Heart right ventricle (tissue), 16 donors: Measurements from ENCODE around the gene TTLL12. TPM values are rescaled to one million over a fixed set of nuclear protein-coding genes. Genes with fewer than 3 reads are reported as not detected.
A peak's percentile ranks its signal among the peaks of the same experiment; 100 is the strongest.

Source experiments
- ATAC-seq, 8 donors: fragments of 200-7000 bp; cut with Tn5 transposase; one replicate each; pipeline ENCODE4 v1.9.1; 2020; ENCODE audit warnings: mild to moderate bottlenecking in 8 of 8, moderate library complexity in 8 of 8, moderate number of reproducible peaks in 1 of 8
- DNase-seq, 2 donors: peaks; one replicate each; pipeline ENCODE4 v3.0.0-alpha.2; 2020
- H3K27ac ChIP-seq, 10 donors: fragments of 200-600 bp; sonication (generic) in 2 of 10; one replicate each; pipeline versions ENCODE4 v1.5.0 to v1.8.0; 2020 to 2022; ENCODE audit warnings: mild to moderate bottlenecking in 3 of 10
- H3K27me3 ChIP-seq, 7 donors: fragments of 200-600 bp; one replicate each; pipeline ENCODE4 v1.8.0; 2021 to 2022; ENCODE audit warnings: mild to moderate bottlenecking in 2 of 7
- H3K36me3 ChIP-seq, 9 donors: fragments of 200-600 bp; sonication (generic) in 1 of 9; one replicate each; pipeline versions ENCODE4 v1.5.0 to v1.8.0; 2020 to 2022; ENCODE audit warnings: mild to moderate bottlenecking in 2 of 9
- H3K4me1 ChIP-seq, 9 donors: fragments of 200-600 bp; sonication (generic) in 1 of 9; one replicate each; pipeline versions ENCODE4 v1.5.0 to v1.8.0; 2020 to 2022; ENCODE audit warnings: mild to moderate bottlenecking in 4 of 9
- H3K4me3 ChIP-seq, 10 donors: fragments of 200-600 bp; sonication (generic) in 2 of 10; one replicate each; pipeline versions ENCODE4 v1.5.0 to v1.8.0; 2020 to 2022; ENCODE audit warnings: mild to moderate bottlenecking in 7 of 10, moderate library complexity in 2 of 10
- H3K9me3 ChIP-seq, 11 donors: fragments of 200-600 bp in 10 of 11; sonication (generic) in 2 of 11; one replicate each; pipeline versions ENCODE4 v1.5.0 to v1.8.0; 2013 to 2022; ENCODE audit warnings: mild to moderate bottlenecking in 2 of 11, control low read depth in 1 of 11, moderate library complexity in 1 of 11
- CTCF ChIP-seq, 9 donors: fragments of 200-600 bp; sonication (generic) in 2 of 9; IDR thresholded peaks; one replicate each; pipeline versions ENCODE4 v1.5.0 to v1.8.0; 2021 to 2022; ENCODE audit warnings: antibody characterized with exemption in 9 of 9, mild to moderate bottlenecking in 5 of 9, moderate library complexity in 1 of 9
- WGBS, 2 donors: extraction: QIAGEN DNeasy Blood & Tissue Kit; methylation state at CpG; one replicate each; pipeline ENCODE4 v1.1.7; 2013; ENCODE audit warnings: inconsistent platforms in 1 of 2; 5-methylcytosine and 5-hydroxymethylcytosine counted together
- intact Hi-C, 10 donors: fragments of 100-400 bp; cut with DNase I; formaldehyde crosslinking; loops; one replicate each; pipeline versions ENCODE4 v1.11.1 to v1.14.2; 2022
- polyA plus RNA-seq, 2 donors: library from polyadenylated mRNA; stranded (reverse); fragments of 200-250 nt; gene quantifications; one replicate each; pipeline ENCODE4 v1.2.3, GENCODE V29; 2013
- total RNA-seq, 10 donors: library from RNA; stranded (reverse); fragmentation: NEBNext Ultra II Directional in 3 of 10; extraction: Animal tissue kit (Norgen Biotek cat#: 25700) in 3 of 10; gene quantifications; one replicate each; pipeline versions ENCODE4 v1.2.1 to v1.2.4, GENCODE V29; 2021 to 2023
- donor health status: Arrhythmogenic right ventricular cardiomyopathy.
- donor health status: ischemic (EF 13 %, LVEDD 7.1; RV severe dilation, severe dysfunction).
- donor health status: healthy with polysubstance abuse.
- donor health status: DM: no; HTN: yes; CAD: no.
- donor health status: DM: no; HTN: no; CAD: no.
- donor health status: ischemic (EF 25% LVEDD 6.9; RV normal size, moderate dysfunction).
- donor health status: ischemic (EF 25% LVEDD 5.7; RV mildly dilated, moderate dysfunction).
- donor health status: healthy.
- donor health status: DM: yes; HTN: yes; CAD: no.
- donor health status: Ischemic cardiomyopathy.
- donor health status: ischemic (EF 35%, LVEDD 5.7; RV mildly dilated, moderate dysfunction).
- donor health status: nonischemic (EF 11% LVEDD 7.7; RV severe dilation, severe dysfunction).
- donor health status: DM: yes; HTN: yes; CAD: no.
- donor health status: PGD.
- donor health status: ischemic (EF 29% LVEDD 5.4; RV normal size, mild dysfunction).
- donor health status: nonischemic (EF 23%, LVEDD 6.1; RV moderate dilation, normal function).

TTLL12 gene
- total and polyA plus RNA-seq, 12 donors = 8.0 to 18.9 (median 9.6) TPM

DNA sequence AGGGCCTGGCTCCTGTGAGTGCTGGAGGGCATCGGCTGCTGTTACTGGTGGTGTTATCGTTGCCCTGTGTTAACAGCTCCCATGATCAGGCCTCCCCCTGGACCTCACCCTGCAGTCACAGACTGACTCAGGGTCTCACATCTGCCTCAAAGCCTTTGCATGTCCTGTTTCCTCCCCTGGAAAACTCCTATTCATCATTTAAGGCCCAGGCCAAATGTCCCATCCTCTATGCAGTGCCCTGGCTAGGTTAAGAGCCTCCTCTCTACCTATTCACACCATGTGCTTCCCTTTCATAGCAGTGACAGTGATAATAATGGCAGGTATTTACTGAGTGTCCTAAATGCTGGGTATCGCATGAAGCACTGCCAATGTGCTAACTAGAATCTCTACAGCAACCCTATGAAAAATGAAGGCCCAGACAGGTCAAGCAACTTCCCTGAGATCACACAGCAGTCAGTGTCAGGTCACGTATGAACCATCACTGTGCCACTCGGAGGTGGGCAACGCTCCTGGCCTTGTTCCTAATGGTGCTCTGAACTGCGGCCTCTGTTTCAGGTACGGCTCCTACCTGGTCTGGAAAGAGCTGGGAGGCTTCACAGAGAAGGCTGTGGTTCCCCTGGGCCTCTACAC is 26.3 kb downstream of the TTLL12 start:
- Histone ChIP-seq H3K4me3 (no peak overlapping the region), H3K36me3 (peaks cover 0 to 40% (median 7%) of the 10 kb centered on the region in 9 donors), H3K27ac (no peak overlapping the region), H3K27me3 (no peaks in the 10 kb centered on the region), H3K4me1 (peaks cover 6 to 45% (median 27%) of the 10 kb centered on the region in 9 donors), H3K9me3 (no peaks in the 10 kb centered on the region)
- ATAC-seq = no peak
- TF ChIP-seq CTCF (IDR thresholded peaks at IDR 0.05) = no peak
- 92 to 93% methylated on average over 8 of the region's 8 CpGs for WGBS, 2 donors
- intact Hi-C loops = no loop called here
- no peak for DNase-seq

DNA sequence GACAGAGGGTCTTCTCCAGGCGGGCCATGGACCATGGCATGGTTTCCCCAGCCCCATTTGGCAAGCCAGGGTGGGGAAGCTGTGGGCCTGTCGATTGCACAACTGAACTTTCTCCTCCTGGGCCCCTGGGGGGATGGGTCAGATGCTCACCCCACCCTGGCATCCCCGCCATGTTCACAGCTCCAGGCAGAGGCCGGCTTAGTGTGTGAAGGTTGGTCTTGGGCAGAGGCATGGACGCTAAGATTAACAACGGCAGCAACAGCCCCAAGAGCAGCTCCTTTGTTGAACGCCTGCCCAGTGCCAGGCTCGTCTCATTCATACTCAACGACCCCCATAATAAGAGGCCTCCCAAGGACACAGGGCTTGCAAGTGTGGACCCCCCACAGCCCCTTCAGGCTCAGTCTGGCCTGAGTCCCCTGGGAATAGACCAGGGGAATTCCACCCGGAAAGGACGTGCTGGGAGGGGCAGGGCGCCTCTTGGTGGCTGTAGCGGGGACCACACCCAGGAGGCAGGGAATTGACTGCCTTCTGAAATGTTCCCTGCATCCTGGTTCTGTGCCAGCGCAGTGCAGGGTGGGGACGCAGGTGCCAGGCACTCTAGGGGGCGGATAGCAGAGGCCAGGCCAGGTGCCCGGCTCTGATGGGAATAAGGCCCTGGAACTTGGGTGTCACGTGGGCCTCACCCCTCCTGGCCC is 27.3 kb downstream of the TTLL12 start:
- ATAC-seq (peak in 2 of 8 donors; percentile 9 to 22), DNase-seq (no peak)
- intact Hi-C loops = no loop called here
- Histone ChIP-seq H3K9me3 (no peaks in the 10 kb centered on the region), H3K4me1 (peaks cover 6 to 53% (median 24%) of the 10 kb centered on the region in 9 donors), H3K27me3 (no peaks in the 10 kb centered on the region), H3K27ac (no peak overlapping the region), H3K36me3 (peaks cover 0 to 50% (median 7%) of the 10 kb centered on the region in 9 donors), H3K4me3 (no peak overlapping the region)
- WGBS, 2 donors = 68% methylated on average over 18 of the region's 18 CpGs
- peak in 5 of 9 donors; percentile 12 to 28 (median 20) for TF ChIP-seq CTCF (IDR thresholded peaks at IDR 0.05)

- no peaks in the 10 kb centered on the region for H3K9me3 ChIP-seq
- no peak for TF ChIP-seq CTCF (IDR thresholded peaks at IDR 0.05)
- 88 to 90% methylated on average over 24 of the region's 24 CpGs for WGBS, 2 donors
Measured at GRCh38 chr22:43158778-43159483, 28.0 kb downstream of the TTLL12 start.

DNA sequence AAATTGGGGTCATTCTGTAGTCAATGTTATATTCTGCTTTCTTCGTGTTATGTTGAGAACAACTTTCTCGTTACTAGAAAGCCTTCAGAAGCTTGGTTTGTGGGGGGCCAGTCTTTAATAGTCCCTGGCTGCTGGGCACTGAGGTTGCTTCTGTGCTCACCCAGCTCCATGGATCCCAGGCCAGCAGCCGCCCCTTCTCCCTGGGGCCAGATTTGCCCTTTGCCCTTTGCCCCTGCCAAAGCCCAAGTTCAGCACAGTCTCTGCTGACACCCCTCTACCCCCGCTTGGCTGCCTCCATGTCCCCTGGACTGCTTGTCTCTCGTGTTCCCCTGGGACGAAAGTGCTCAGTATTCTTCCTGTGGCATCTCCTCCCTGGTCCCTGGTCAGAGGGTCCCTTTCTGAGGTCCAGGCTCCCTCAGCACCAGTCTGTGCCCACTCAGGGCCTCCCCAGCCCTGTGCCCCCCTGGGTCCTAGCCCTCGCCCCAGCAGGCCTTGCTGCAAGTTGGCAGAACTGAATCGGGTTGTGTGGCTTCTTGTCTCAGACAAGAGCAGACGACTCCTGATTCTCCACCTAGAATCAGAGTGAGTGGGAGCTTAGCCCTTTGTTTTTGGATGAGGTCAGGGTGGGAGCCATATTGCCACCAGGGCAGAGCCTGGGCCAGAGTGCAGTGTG is 28.9 kb downstream of the TTLL12 start:
- Histone ChIP-seq H3K27ac (peak overlapping the region in 1 of 10 donors; percentile 23), H3K27me3 (no peaks in the 10 kb centered on the region), H3K9me3 (no peaks in the 10 kb centered on the region), H3K36me3 (peaks cover 0 to 46% (median 6%) of the 10 kb centered on the region in 9 donors), H3K4me1 (peaks cover 0 to 52% (median 13%) of the 10 kb centered on the region in 9 donors), H3K4me3 (no peak overlapping the region)
- 73 to 76% methylated on average over 9 of the region's 9 CpGs for WGBS, 2 donors
- intact Hi-C loops = no loop called here
- no peak for TF ChIP-seq CTCF (IDR thresholded peaks at IDR 0.05)
- no peak for DNase-seq
- no peak for ATAC-seq

More at GRCh38 chr22:43158778-43159483, 28.0 kb downstream of the TTLL12 start:
- no peaks in the 10 kb centered on the region for H3K27me3 ChIP-seq
- ATAC-seq (peak in 1 of 8 donors; percentile 2), DNase-seq (no peak)
- intact Hi-C loops = no loop called here
- no peak overlapping the region for H3K27ac ChIP-seq
- H3K4me1 ChIP-seq = peaks cover 6 to 55% (median 23%) of the 10 kb centered on the region in 9 donors
- no peak overlapping the region for H3K4me3 ChIP-seq
- peaks cover 0 to 51% (median 7%) of the 10 kb centered on the region in 9 donors for H3K36me3 ChIP-seq
